Measurements from ENCODE around the gene RYR3. TPM values are rescaled to one million over a fixed set of nuclear protein-coding genes. Genes with fewer than 3 reads are reported as not detected.

Gene RYR3
- total and polyA plus RNA-seq, 2 donors (not counting 1 experiment from before 2014, with no cell fraction given) = not detected

DNA sequence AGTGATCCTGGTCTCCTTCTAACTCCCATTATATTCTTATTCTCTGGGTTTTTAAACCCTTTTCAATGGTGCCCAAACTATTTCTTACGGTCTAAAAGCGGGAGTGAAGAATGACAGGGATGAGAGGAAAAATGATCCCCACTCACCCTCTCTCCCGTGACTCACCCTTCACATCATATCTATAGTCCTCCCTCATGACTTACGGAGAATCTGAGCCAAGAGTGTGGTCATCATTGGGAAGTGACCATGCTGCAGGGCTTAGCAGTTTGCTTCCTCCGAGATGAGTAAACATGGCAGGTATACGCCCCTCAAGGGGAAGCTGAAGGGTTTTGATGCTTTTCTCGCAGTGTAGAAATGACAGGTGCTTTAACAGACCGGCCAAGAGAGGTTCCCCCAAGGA, 274.0 kb downstream of the RYR3 start:
- Mint-ChIP-seq H3K4me3 (no peak overlapping the region), H3K27ac (no peak overlapping the region), H3K27me3 (peaks cover 2% of the 10 kb centered on the region), H3K4me1 (no peaks in the 10 kb centered on the region), H3K9me3 (ENCODE audit: insufficient read depth) (no peaks in the 10 kb centered on the region)
- Histone ChIP-seq H4K20me1 (ENCODE audit: control insufficient read depth, insufficient read depth, low read length, poor library complexity, severe bottlenecking) (no peaks in the 10 kb centered on the region), H3K79me2 (ENCODE audit: control insufficient read depth, insufficient read depth, low read length) (no peaks in the 10 kb centered on the region), H3K4me1 (ENCODE audit: control insufficient read depth in 2 of 2, insufficient read depth in 2 of 2, low read length in 2 of 2) (no peaks in the 10 kb centered on the region), H3K4me3 (ENCODE audit: control extremely low read depth in 1 of 5, extremely low read depth in 1 of 5, insufficient read depth in 1 of 5, low read depth in 2 of 5, low read length in 4 of 5) (no peak overlapping the region), H3K4me2 (replicated peaks; ENCODE audit: low read depth, low read length, poor library complexity, severe bottlenecking) (no peak overlapping the region), H3K27ac (ENCODE audit: low read length in 2 of 2) (no peak overlapping the region), H3K36me3 (replicated peaks in 1 of 2; ENCODE audit: control extremely low read depth in 1 of 2, control insufficient read depth in 1 of 2, extremely low read depth in 1 of 2, insufficient read depth in 2 of 2, low read length in 1 of 2) (no peaks in the 10 kb centered on the region), H2AFZ (ENCODE audit: insufficient read depth, low read depth, low read length, poor library complexity, severe bottlenecking) (no peak overlapping the region), H3K9me3 (ENCODE audit: control extremely low read depth in 1 of 3, control insufficient read depth in 2 of 3, insufficient read depth in 1 of 3, low read length in 2 of 3) (no peaks in the 10 kb centered on the region), H3K27me3 (replicated peaks in 1 of 4; ENCODE audit: control extremely low read depth in 1 of 4, control insufficient read depth in 3 of 4, insufficient read depth in 4 of 4, low read length in 3 of 4) (no peaks in the 10 kb centered on the region), H3K9ac (ENCODE audit: low read length) (no peak overlapping the region)
- CTCF ChIA-PET = no interaction called here
- ATAC-seq (ENCODE audit: low read depth) (no peak), DNase-seq (no peak)
- no peak for TF ChIP-seq EZH2 (IDR thresholded peaks at IDR 0.05; ENCODE audit: borderline replicate concordance, insufficient read depth, low read depth, low read length, poor library complexity, severe bottlenecking)
- TF ChIP-seq, protein P1, sequence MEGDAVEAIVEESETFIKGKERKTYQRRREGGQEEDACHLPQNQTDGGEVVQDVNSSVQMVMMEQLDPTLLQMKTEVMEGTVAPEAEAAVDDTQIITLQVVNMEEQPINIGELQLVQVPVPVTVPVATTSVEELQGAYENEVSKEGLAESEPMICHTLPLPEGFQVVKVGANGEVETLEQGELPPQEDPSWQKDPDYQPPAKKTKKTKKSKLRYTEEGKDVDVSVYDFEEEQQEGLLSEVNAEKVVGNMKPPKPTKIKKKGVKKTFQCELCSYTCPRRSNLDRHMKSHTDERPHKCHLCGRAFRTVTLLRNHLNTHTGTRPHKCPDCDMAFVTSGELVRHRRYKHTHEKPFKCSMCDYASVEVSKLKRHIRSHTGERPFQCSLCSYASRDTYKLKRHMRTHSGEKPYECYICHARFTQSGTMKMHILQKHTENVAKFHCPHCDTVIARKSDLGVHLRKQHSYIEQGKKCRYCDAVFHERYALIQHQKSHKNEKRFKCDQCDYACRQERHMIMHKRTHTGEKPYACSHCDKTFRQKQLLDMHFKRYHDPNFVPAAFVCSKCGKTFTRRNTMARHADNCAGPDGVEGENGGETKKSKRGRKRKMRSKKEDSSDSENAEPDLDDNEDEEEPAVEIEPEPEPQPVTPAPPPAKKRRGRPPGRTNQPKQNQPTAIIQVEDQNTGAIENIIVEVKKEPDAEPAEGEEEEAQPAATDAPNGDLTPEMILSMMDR (IDR thresholded peaks at IDR 0.05) = no peak
- POLR2A ChIA-PET = no interaction called here
- intact Hi-C loops (cut with micrococcal nuclease) = no loop called here
- 85% methylated on average over 3 of the region's 8 CpGs for WGBS (ENCODE audit: insufficient coverage)

DNA sequence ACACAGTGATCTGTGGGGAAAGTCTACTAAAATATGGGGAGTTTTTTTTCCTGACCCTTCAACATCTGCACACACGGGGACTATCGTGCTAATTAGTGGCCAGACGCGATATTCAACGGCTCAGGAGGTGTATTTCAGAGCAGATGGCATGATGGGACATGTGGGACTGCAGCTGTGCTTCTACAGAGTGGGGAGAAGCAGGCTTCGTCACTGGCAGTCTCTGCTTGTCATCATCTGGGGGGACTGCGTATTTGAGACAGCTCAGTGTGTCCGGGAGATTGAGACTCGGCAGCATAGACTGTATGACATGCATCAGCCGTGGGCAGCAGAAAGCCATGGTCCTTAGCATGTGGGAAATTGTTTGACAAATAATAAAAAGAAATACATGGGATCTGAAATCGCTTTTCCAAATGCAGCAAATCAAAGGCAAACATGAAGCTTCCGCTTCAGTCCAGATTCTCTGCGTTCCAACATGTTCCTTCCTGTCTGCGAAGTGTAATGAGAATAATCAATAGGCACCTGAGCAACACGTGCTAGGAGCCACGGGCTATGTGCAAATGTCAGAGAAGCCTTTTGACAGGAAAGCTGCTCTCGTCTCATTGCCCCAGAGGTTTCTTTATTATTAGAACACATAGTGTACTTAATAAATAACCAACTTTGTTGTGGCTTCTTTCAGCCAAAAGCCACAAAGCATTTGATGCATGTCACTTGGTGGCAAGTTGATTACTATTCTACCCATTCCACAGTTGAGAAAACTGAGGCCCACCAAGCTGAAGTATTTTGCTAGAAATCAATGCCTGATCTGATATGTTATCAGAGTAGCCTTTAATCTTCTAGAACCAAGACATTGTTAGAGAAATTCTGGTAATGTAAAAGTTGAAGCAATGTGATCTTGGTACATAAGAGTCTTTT, 276.3 kb downstream of the RYR3 start:
- H3K9me3 ChIP-seq (ENCODE audit: control extremely low read depth in 1 of 3, control insufficient read depth in 2 of 3, insufficient read depth in 1 of 3, low read length in 2 of 3) = no peaks in the 10 kb centered on the region
- ATAC-seq (ENCODE audit: low read depth) (no peak), DNase-seq (no peak)
- CTCF ChIA-PET = no interaction called here
- Mint-ChIP-seq H3K4me1 (no peaks in the 10 kb centered on the region), H3K4me3 (no peak overlapping the region), H3K27me3 (peaks cover 6% of the 10 kb centered on the region), H3K9me3 (ENCODE audit: insufficient read depth) (no peaks in the 10 kb centered on the region), H3K27ac (no peak overlapping the region)
- TF ChIP-seq EZH2 (IDR thresholded peaks at IDR 0.05; ENCODE audit: borderline replicate concordance, insufficient read depth, low read depth, low read length, poor library complexity, severe bottlenecking) = no peak
- TF ChIP-seq, protein P1 (IDR thresholded peaks at IDR 0.05) = no peak
- no peaks in the 10 kb centered on the region for H3K4me1 ChIP-seq (ENCODE audit: control insufficient read depth in 2 of 2, insufficient read depth in 2 of 2, low read length in 2 of 2)
- H3K79me2 ChIP-seq (ENCODE audit: control insufficient read depth, insufficient read depth, low read length) = no peaks in the 10 kb centered on the region
- no peak overlapping the region for H3K27ac ChIP-seq (ENCODE audit: low read length in 2 of 2)
- H3K9ac ChIP-seq (ENCODE audit: low read length) = no peak overlapping the region
- POLR2A ChIA-PET = no interaction called here
- intact Hi-C loops (cut with micrococcal nuclease) = no loop called here
- no peaks in the 10 kb centered on the region for H4K20me1 ChIP-seq (ENCODE audit: control insufficient read depth, insufficient read depth, low read length, poor library complexity, severe bottlenecking)
- H3K4me3 ChIP-seq (ENCODE audit: control extremely low read depth in 1 of 5, extremely low read depth in 1 of 5, insufficient read depth in 1 of 5, low read depth in 2 of 5, low read length in 4 of 5) = no peak overlapping the region
- H2AFZ ChIP-seq (ENCODE audit: insufficient read depth, low read depth, low read length, poor library complexity, severe bottlenecking) = no peak overlapping the region
- no peak overlapping the region for H3K4me2 ChIP-seq (replicated peaks; ENCODE audit: low read depth, low read length, poor library complexity, severe bottlenecking)
- WGBS (ENCODE audit: insufficient coverage) = 92% methylated on average over 9 of the region's 17 CpGs
- no peaks in the 10 kb centered on the region for H3K36me3 ChIP-seq (replicated peaks in 1 of 2; ENCODE audit: control extremely low read depth in 1 of 2, control insufficient read depth in 1 of 2, extremely low read depth in 1 of 2, insufficient read depth in 2 of 2, low read length in 1 of 2)
- H3K27me3 ChIP-seq (replicated peaks in 1 of 4; ENCODE audit: control extremely low read depth in 1 of 4, control insufficient read depth in 3 of 4, insufficient read depth in 4 of 4, low read length in 3 of 4) = no peaks in the 10 kb centered on the region
